Trophoblast cell (in vitro differentiated cells and primary cell): Measurements from ENCODE around the gene SLC48A1. TPM values are rescaled to one million over a fixed set of nuclear protein-coding genes. Genes with fewer than 3 reads are reported as not detected.

Source experiments
- DNase-seq, 2 donors: peaks; one replicate each; pipeline ENCODE4 v3.0.0-alpha.2; 2016
- H2AFZ ChIP-seq: 2 replicates; pipeline ENCODE4 v1.6.1; 2013; ENCODE audit warnings: low read length, moderate library complexity, mild to moderate bottlenecking; ENCODE audit not compliant: insufficient read depth, poor library complexity
- H2AK5ac ChIP-seq: 2 replicates; pipeline ENCODE4 v1.6.1; 2013; ENCODE audit warnings: mild to moderate bottlenecking, low read length
- H2BK120ac ChIP-seq: 2 replicates; pipeline ENCODE4 v1.6.1; 2013; ENCODE audit warnings: low read length, mild to moderate bottlenecking, moderate library complexity; ENCODE audit not compliant: insufficient read depth, poor library complexity
- H2BK12ac ChIP-seq: 2 replicates; pipeline ENCODE4 v1.6.1; 2013; ENCODE audit warnings: mild to moderate bottlenecking, low read length, moderate library complexity
- H2BK5ac ChIP-seq: 2 replicates; pipeline ENCODE4 v1.6.1; 2013; ENCODE audit warnings: low read length, low read depth, moderate library complexity, mild to moderate bottlenecking; ENCODE audit not compliant: poor library complexity
- H3K14ac ChIP-seq: 2 replicates; pipeline ENCODE4 v1.6.1; 2013; ENCODE audit warnings: mild to moderate bottlenecking, low read length
- H3K18ac ChIP-seq: 2 replicates; pipeline ENCODE4 v1.6.1; 2013; ENCODE audit warnings: mild to moderate bottlenecking, low read length
- H3K23ac ChIP-seq: 2 replicates; pipeline ENCODE4 v1.6.1; 2013; ENCODE audit warnings: low read length
- H3K27ac ChIP-seq: 2 replicates; pipeline ENCODE4 v1.5.1; 2013; ENCODE audit warnings: low read depth, mild to moderate bottlenecking, inconsistent platforms, low read length, moderate library complexity
- H3K27me3 ChIP-seq: 2 replicates; pipeline ENCODE4 v1.6.1; 2013; ENCODE audit warnings: inconsistent platforms, mild to moderate bottlenecking, low read length, moderate library complexity; ENCODE audit not compliant: insufficient read depth
- H3K36me3 ChIP-seq, 2 experiments: 1 replicate in 1 of 2; 2 replicates in 1 of 2; pipeline ENCODE4 v1.6.1; 2013; ENCODE audit warnings: low read length in 2 of 2, mild to moderate bottlenecking in 2 of 2, moderate library complexity in 1 of 2; ENCODE audit not compliant: insufficient read depth in 2 of 2, control insufficient read depth in 1 of 2
- H3K4ac ChIP-seq: 2 replicates; pipeline ENCODE4 v1.6.1; 2013; ENCODE audit warnings: low read depth, mild to moderate bottlenecking, low read length, moderate library complexity
- H3K4me1 ChIP-seq, 2 experiments: 1 replicate in 1 of 2; 2 replicates in 1 of 2; pipeline ENCODE4 v1.6.1; 2013; ENCODE audit warnings: low read length in 2 of 2, mild to moderate bottlenecking in 2 of 2, moderate library complexity in 1 of 2; ENCODE audit not compliant: insufficient read depth in 2 of 2, control insufficient read depth in 1 of 2
- H3K4me2 ChIP-seq: 2 replicates; pipeline ENCODE4 v1.6.1; 2013; ENCODE audit warnings: inconsistent platforms, mild to moderate bottlenecking, low read length, moderate library complexity
- H3K4me3 ChIP-seq: 2 replicates; pipeline ENCODE4 v1.5.1; 2013; ENCODE audit warnings: mild to moderate bottlenecking, low read depth, low read length, inconsistent platforms
- H3K79me1 ChIP-seq: one replicate; pipeline ENCODE4 v1.6.1; 2013; ENCODE audit warnings: low read length
- H3K79me2 ChIP-seq: 2 replicates; pipeline ENCODE4 v1.6.1; 2013; ENCODE audit warnings: low read length, mild to moderate bottlenecking; ENCODE audit not compliant: control insufficient read depth, insufficient read depth, poor library complexity
- H3K9ac ChIP-seq: 2 replicates; pipeline ENCODE4 v1.6.1; 2013; ENCODE audit warnings: mild to moderate bottlenecking, low read length
- H3K9me3 ChIP-seq: 2 replicates; pipeline ENCODE4 v1.6.1; 2013; ENCODE audit warnings: low read depth, mild to moderate bottlenecking, control low read depth, inconsistent platforms, low read length; ENCODE audit not compliant: insufficient read depth
- H4K12ac ChIP-seq: 2 replicates; pipeline ENCODE4 v1.6.1; 2013; ENCODE audit warnings: low read depth, mild to moderate bottlenecking, low read length, moderate library complexity
- H4K8ac ChIP-seq: 2 replicates; pipeline ENCODE4 v1.6.1; 2013; ENCODE audit warnings: low read depth, mild to moderate bottlenecking, low read length, moderate library complexity
- H4K91ac ChIP-seq: one replicate; pipeline ENCODE4 v1.6.1; 2013; ENCODE audit warnings: low read depth, mild to moderate bottlenecking, low read length, moderate library complexity
- WGBS: extraction: QIAGEN DNeasy Blood & Tissue Kit; methylation state at CpG from one replicate; pipeline ENCODE4 v1.1.7; 2013; ENCODE audit warnings: missing lambda C conversion rate; ENCODE audit not compliant: insufficient read length, insufficient coverage; ENCODE audit errors: extremely low coverage; 5-methylcytosine and 5-hydroxymethylcytosine counted together
- polyA plus RNA-seq: library from polyadenylated mRNA; stranded (reverse); fragments of 200-250 nt; gene quantifications from 2 replicates; pipeline ENCODE4 v1.2.3, GENCODE V29; 2013

SLC48A1 gene
- polyA plus RNA-seq, result 4.7 and 4.8 TPM in 2 replicates

DNA sequence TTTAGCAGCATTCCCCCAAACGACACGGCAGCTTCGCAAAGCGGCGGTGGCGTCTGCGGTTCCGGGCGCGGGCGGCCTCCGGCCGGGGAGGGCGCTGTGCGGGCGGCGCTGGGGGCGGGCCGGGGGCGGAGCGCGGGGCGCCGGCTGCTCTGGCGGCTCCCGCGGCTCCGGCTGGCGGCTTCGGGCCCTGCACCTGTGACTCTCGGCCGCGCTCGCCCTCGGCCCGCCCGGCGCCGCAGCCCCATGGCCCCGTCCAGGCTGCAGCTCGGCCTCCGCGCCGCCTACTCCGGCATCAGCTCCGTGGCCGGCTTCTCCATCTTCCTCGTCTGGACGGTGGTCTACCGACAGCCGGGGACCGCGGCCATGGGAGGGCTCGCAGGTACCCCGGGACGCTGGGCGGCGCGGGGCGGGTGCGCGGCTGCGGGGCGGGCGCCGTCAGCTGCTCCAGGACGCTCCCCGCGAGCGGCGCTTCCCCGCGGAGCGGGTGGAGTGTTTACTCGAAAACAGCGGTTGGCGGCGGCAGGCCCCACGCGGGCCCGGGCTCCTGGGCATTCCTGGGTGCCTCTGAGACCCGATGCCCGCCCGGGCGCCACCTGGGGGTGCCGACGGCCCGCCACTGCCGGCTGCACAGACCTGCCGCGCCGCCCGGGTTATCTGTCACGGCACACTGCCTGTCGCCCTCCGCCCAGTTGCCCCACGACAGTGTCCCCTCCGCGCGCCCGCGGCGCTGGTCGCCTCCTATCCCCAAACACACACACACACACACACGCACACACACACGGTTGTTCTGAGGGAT lies at the start of gene SLC48A1:
TSS of gene SLC48A1 (plus strand) at position 177 of the 796 bp plus-strand sequence. CDS start at position 244, 67 bp downstream.
- H2BK120ac ChIP-seq, result peak within 1 kb of the TSS; percentile 56
- no peaks in the 10 kb centered on the region for H3K9me3 ChIP-seq
- DNase-seq, result peak; percentile 64 to 82
- H3K4me3 ChIP-seq, result peak within 1 kb of the TSS; percentile 89
- H4K8ac ChIP-seq, result peak within 1 kb of the TSS; percentile 70
- peaks cover 17% of the 10 kb centered on the region for H3K79me1 ChIP-seq
- peaks cover 16 to 35% of the 10 kb centered on the region in 2 experiments for H3K4me1 ChIP-seq
- peak within 1 kb of the TSS; percentile 51 for H4K91ac ChIP-seq
- peak within 1 kb of the TSS; percentile 76 for H4K12ac ChIP-seq
- peak within 1 kb of the TSS; percentile 56 for H3K18ac ChIP-seq
- no peak within 1 kb of the TSS for H3K4ac ChIP-seq
- H3K23ac ChIP-seq, result peak within 1 kb of the TSS; percentile 41
- H3K4me2 ChIP-seq, result peak within 1 kb of the TSS; percentile 96
- no CpG with 5 or more reads among the region's 106 CpGs for WGBS
- no peaks in the 10 kb centered on the region for H3K79me2 ChIP-seq
- H3K14ac ChIP-seq, result peak within 1 kb of the TSS; percentile 46
- no peak within 1 kb of the TSS for H2BK5ac ChIP-seq
- peaks cover 8% of the 10 kb centered on the region for H3K27me3 ChIP-seq
- no peak within 1 kb of the TSS for H2AK5ac ChIP-seq
- H3K27ac ChIP-seq, result no peak within 1 kb of the TSS
- peak within 1 kb of the TSS; percentile 70 for H3K9ac ChIP-seq
- H2BK12ac ChIP-seq, result no peak within 1 kb of the TSS
- H3K36me3 ChIP-seq, result no peaks in the 10 kb centered on the region
- peak within 1 kb of the TSS; percentile 91 for H2AFZ ChIP-seq

DNA sequence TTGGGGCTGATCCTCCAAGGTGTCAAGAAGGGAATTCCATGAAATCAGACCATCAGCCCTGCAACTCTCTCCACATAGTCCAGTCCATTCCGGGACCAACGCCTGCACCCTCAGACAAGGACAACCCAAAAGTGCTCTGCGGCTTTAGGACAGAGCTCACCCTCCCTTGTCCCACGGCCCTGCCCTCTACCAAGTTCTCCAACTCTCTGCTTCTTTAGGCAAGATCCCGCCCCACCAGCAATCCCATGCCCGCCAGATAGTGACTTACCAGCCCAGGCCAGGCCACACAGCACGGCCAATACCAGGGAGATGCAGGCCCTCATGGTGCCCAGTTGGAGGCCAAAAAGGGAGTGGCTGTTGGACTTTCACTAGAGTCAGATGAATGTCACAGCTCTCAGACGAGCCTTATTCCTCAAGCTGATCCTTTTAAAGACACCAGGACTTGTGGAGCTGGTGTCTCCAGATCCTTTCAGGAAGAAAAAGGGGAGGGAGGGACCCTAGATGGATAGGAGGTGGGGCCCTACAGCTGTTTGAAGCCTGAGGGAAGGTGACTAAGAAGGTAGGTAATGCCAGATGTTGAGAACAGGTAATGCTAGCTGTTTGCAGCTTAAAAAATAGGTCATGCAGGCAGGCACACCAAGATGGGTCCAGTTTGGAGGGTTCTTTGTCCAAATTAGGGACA lies 47.8 kb upstream of the SLC48A1 start, which contains the start of gene ENDOU:
TSS of gene ENDOU (minus strand) at position 400 of the 682 bp plus-strand sequence. CDS start at position 323, 77 bp downstream.
- Histone ChIP-seq H3K27me3 (no peaks in the 10 kb centered on the region), H3K23ac (no peak within 1 kb of the TSS), H4K12ac (no peak within 1 kb of the TSS), H4K8ac (no peak within 1 kb of the TSS), H3K4ac (no peak within 1 kb of the TSS), H3K4me2 (no peak within 1 kb of the TSS), H3K9me3 (no peaks in the 10 kb centered on the region), H3K79me1 (peaks cover 2% of the 10 kb centered on the region), H3K18ac (no peak within 1 kb of the TSS), H3K4me1 (peaks cover 6 to 18% of the 10 kb centered on the region in 2 experiments), H2BK5ac (no peak within 1 kb of the TSS), H2AFZ (no peak within 1 kb of the TSS), H2BK120ac (no peak within 1 kb of the TSS), H4K91ac (peak within 1 kb of the TSS; percentile 40), H3K4me3 (no peak within 1 kb of the TSS), H3K14ac (no peak within 1 kb of the TSS), H3K27ac (no peak within 1 kb of the TSS), H2BK12ac (no peak within 1 kb of the TSS), H3K36me3 (no peaks in the 10 kb centered on the region), H3K9ac (no peak within 1 kb of the TSS), H2AK5ac (no peak within 1 kb of the TSS), H3K79me2 (no peaks in the 10 kb centered on the region)
- peak in 1 of 2 donors; percentile 59 for DNase-seq
- WGBS, result no CpG with 5 or more reads among the region's 8 CpGs

DNA sequence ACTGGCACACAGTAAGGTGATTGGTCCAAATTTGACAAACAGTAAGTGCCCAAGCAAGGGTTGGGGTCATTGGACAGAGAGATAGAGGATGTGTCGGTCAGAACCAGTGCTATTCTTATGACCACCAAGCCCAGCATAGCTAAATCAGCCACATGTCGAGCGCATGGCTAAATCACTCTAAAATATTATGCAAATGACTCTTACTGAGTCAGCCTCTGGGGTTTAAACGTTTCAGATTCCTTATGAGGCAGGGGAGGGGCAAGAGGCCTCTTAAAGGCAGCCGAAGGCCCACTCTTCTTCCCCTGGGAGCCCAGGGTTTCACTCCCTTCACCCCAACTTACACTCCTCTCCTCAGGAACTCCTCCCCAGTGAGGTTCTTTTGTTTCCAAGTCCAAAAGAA lies 47.1 kb upstream of the SLC48A1 start:
- H2BK5ac ChIP-seq, result no peak overlapping the region
- no peak overlapping the region for H3K23ac ChIP-seq
- H3K4me1 ChIP-seq, result peaks cover 6 to 18% of the 10 kb centered on the region in 2 experiments
- DNase-seq, result peak; percentile 39 to 77
- peaks cover 2% of the 10 kb centered on the region for H3K79me1 ChIP-seq
- H2AK5ac ChIP-seq, result no peak overlapping the region
- H2BK12ac ChIP-seq, result no peak overlapping the region
- WGBS, result no CpG with 5 or more reads among the region's 5 CpGs
- H3K27ac ChIP-seq, result no peak overlapping the region
- H4K12ac ChIP-seq, result no peak overlapping the region
- H3K14ac ChIP-seq, result no peak overlapping the region
- no peak overlapping the region for H2BK120ac ChIP-seq
- H3K9ac ChIP-seq, result no peak overlapping the region
- H2AFZ ChIP-seq, result no peak overlapping the region
- no peaks in the 10 kb centered on the region for H3K27me3 ChIP-seq
- H3K18ac ChIP-seq, result no peak overlapping the region
- no peaks in the 10 kb centered on the region for H3K79me2 ChIP-seq
- H3K36me3 ChIP-seq, result no peaks in the 10 kb centered on the region
- H4K91ac ChIP-seq, result no peak overlapping the region
- no peaks in the 10 kb centered on the region for H3K9me3 ChIP-seq
- H4K8ac ChIP-seq, result no peak overlapping the region
- no peak overlapping the region for H3K4me2 ChIP-seq
- H3K4ac ChIP-seq, result no peak overlapping the region
- no peak overlapping the region for H3K4me3 ChIP-seq

DNA sequence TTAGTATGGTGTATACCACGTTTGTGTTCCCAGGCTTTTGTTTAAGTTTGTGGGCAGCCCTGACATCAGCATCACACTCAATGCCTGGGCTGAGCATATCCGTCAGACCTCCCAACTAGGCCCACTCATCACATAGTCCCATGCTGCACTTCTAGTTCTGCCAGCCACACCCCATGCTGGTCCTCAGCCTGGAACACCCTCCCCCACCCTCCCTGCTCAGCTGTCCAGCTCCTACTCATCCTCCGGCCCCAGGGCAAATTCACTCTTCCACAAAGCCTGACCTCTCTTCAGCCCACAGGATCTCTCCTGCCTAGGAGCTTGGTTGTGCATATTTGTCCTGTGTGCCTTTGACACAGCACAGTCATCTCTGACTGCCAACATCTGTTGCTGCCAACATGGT lies 43.8 kb upstream of the SLC48A1 start:
- H3K27ac ChIP-seq, result no peak overlapping the region
- H3K4me2 ChIP-seq, result no peak overlapping the region
- peak; percentile 94 to 95 for DNase-seq
- H3K9me3 ChIP-seq, result no peaks in the 10 kb centered on the region
- WGBS, result no CpG with 5 or more reads among the region's 3 CpGs
- no peak overlapping the region for H2BK5ac ChIP-seq
- no peak overlapping the region for H2AFZ ChIP-seq
- H3K79me1 ChIP-seq, result no peaks in the 10 kb centered on the region
- H3K9ac ChIP-seq, result no peak overlapping the region
- no peak overlapping the region for H2BK12ac ChIP-seq
- no peaks in the 10 kb centered on the region for H3K36me3 ChIP-seq
- no peak overlapping the region for H2BK120ac ChIP-seq
- H4K91ac ChIP-seq, result no peak overlapping the region
- H4K8ac ChIP-seq, result no peak overlapping the region
- H3K18ac ChIP-seq, result no peak overlapping the region
- no peak overlapping the region for H4K12ac ChIP-seq
- no peak overlapping the region for H3K23ac ChIP-seq
- no peaks in the 10 kb centered on the region for H3K79me2 ChIP-seq
- H3K27me3 ChIP-seq, result no peaks in the 10 kb centered on the region
- peaks cover 0 to 8% of the 10 kb centered on the region in 2 experiments for H3K4me1 ChIP-seq
- H3K4me3 ChIP-seq, result no peak overlapping the region
- no peak overlapping the region for H3K14ac ChIP-seq
- H3K4ac ChIP-seq, result no peak overlapping the region
- no peak overlapping the region for H2AK5ac ChIP-seq
